ENCODE results near the gene CD300C. TPM values are rescaled to one million over a fixed set of nuclear protein-coding genes. Genes with fewer than 3 reads are reported as not detected.
A peak's percentile ranks its signal among the peaks of the same experiment; 100 is the strongest.

Gene CD300C
- 1 to 10 TPM in 1 of 4 donors, under 1 TPM in 1, not detected in 2; 0.54 to 2.3 TPM for total RNA-seq

DNA sequence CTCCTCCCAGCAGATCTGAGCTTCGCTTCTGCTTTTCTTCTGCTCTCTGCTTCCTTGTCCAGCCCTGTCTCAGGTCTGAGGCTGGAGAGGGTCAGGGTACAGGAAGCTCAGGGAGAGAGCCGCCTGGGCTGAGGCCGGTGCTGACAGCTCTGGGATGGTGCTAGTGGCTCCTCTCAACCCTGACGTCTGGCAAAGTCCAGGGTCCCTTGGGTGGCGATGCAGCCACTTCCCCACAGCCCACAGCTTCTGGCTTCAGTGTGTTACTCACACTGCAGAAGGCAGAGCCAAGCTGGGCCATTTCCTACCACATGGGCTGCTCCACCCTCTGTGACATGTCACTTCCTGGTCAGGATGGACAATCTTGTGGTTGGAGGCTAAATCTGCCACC is at the start of gene CD300C:
Gene CD300C, minus strand, starts transcription at position 273 of the 388 bp plus-strand sequence. CDS start 333 bp downstream, outside the sequence.
- H3K27me3 ChIP-seq = peaks cover 24% of the 10 kb centered on the region
- H3K27ac ChIP-seq = peak within 1 kb of the TSS in 1 of 4 donors; percentile 47
- H3K4me1 ChIP-seq = no peaks in the 10 kb centered on the region
- peak; percentile 27 for ATAC-seq
- TF ChIP-seq CTCF (IDR thresholded peaks at IDR 0.05) = no peak
- TF ChIP-seq EP300 (IDR thresholded peaks at IDR 0.05) = no peak
- TF ChIP-seq POLR2AphosphoS5 (IDR thresholded peaks at IDR 0.05) = no peak
- peak in 1 of 2 donors; percentile 22 for TF ChIP-seq POLR2A (IDR thresholded peaks at IDR 0.05)
- no peaks in the 10 kb centered on the region for H3K36me3 ChIP-seq
- peak within 1 kb of the TSS in 1 of 2 donors; percentile 28 for H3K4me3 ChIP-seq
- WGBS, 2 donors (ENCODE audit: low coverage in 1 of 2) = 100% methylated on average over 1 of the region's 5 CpGs; no CpG with 5 or more reads in 1 of the 2 donors
- H3K9me3 ChIP-seq = no peaks in the 10 kb centered on the region

- Histone ChIP-seq H3K27ac (no peak overlapping the region), H3K27me3 (peaks cover 56% of the 10 kb centered on the region), H3K9me3 (no peaks in the 10 kb centered on the region), H3K4me1 (no peaks in the 10 kb centered on the region), H3K4me3 (no peak overlapping the region), H3K36me3 (no peaks in the 10 kb centered on the region)
- ATAC-seq = no peak
- 59 to 93% methylated on average over 3 to 5 of the region's 6 CpGs for WGBS, 2 donors (ENCODE audit: low coverage in 1 of 2)
- TF ChIP-seq CTCF (IDR thresholded peaks at IDR 0.05) (no peak), POLR2AphosphoS5 (IDR thresholded peaks at IDR 0.05) (no peak), POLR2A (IDR thresholded peaks at IDR 0.05) (no peak), EP300 (IDR thresholded peaks at IDR 0.05) (no peak)
Measured at GRCh38 chr17:74595037-74595750, 49.3 kb upstream of the CD300C start.

GRCh38 chr17:74592087-74592990 is 46.4 kb upstream of the CD300C start, which contains the start of gene CD300LD:
CD300LD (minus strand) TSS chr17:74592283; CDS start chr17:74592202, 81 bp downstream.
- no peak for TF ChIP-seq POLR2AphosphoS5 (IDR thresholded peaks at IDR 0.05)
- TF ChIP-seq EP300 (IDR thresholded peaks at IDR 0.05) = no peak
- TF ChIP-seq POLR2A (IDR thresholded peaks at IDR 0.05) = no peak
- TF ChIP-seq CTCF (IDR thresholded peaks at IDR 0.05) = no peak
- no peak within 1 kb of the TSS for H3K4me3 ChIP-seq
- H3K4me1 ChIP-seq = no peaks in the 10 kb centered on the region
- WGBS, 2 donors (ENCODE audit: low coverage in 1 of 2) = 67 to 73% methylated on average over 11 to 14 of the region's 14 CpGs
- no peak within 1 kb of the TSS for H3K27ac ChIP-seq
- ATAC-seq = no peak
- peaks cover 0 to 8% (median 0%) of the 10 kb centered on the region in 3 donors for H3K9me3 ChIP-seq
- H3K27me3 ChIP-seq = peaks cover 37% of the 10 kb centered on the region
- no peaks in the 10 kb centered on the region for H3K36me3 ChIP-seq

- no peak overlapping the region for H3K4me3 ChIP-seq
- peaks cover 29% of the 10 kb centered on the region for H3K27me3 ChIP-seq
- H3K9me3 ChIP-seq = peaks cover 0 to 8% (median 0%) of the 10 kb centered on the region in 3 donors
- 55 to 81% methylated on average over 1 of the region's 1 CpG for WGBS, 2 donors (ENCODE audit: low coverage in 1 of 2)
- TF ChIP-seq POLR2AphosphoS5 (IDR thresholded peaks at IDR 0.05) (no peak), EP300 (IDR thresholded peaks at IDR 0.05) (no peak), POLR2A (IDR thresholded peaks at IDR 0.05) (no peak), CTCF (IDR thresholded peaks at IDR 0.05) (no peak)
- no peak for ATAC-seq
- no peaks in the 10 kb centered on the region for H3K4me1 ChIP-seq
- H3K36me3 ChIP-seq = no peaks in the 10 kb centered on the region
- H3K27ac ChIP-seq = no peak overlapping the region
Measured at GRCh38 chr17:74591503-74591902, 45.6 kb upstream of the CD300C start.
